Transverse colon (tissue), 4 donors: ENCODE measurements around the gene RARB.

Experiments
- POLR2AphosphoS5 ChIP-seq, 3 donors: sonication (generic); formaldehyde crosslinking; IDR thresholded peaks; one replicate each; pipeline ENCODE4 v1.6.1; 2016; ENCODE audit warnings: antibody characterized with exemption in 3 of 3
- TF ChIP-seq, protein P1 (sequence below), 5 experiments: fragments of 200-600 bp in 3 of 5; fragments of 450-650 bp in 2 of 5; sonication (generic) in 3 of 5; IDR thresholded peaks; 1 replicate in 2 of 5; 2 replicates in 3 of 5; pipeline ENCODE4 v1.5.1; 2016 to 2017; ENCODE audit warnings: antibody characterized with exemption in 5 of 5, inconsistent platforms in 3 of 5, mild to moderate bottlenecking in 2 of 5, moderate library complexity in 1 of 5

GRCh38 chr3:25572919-25573385 is 144.9 kb downstream of the RARB start:
- TF ChIP-seq, protein P1, sequence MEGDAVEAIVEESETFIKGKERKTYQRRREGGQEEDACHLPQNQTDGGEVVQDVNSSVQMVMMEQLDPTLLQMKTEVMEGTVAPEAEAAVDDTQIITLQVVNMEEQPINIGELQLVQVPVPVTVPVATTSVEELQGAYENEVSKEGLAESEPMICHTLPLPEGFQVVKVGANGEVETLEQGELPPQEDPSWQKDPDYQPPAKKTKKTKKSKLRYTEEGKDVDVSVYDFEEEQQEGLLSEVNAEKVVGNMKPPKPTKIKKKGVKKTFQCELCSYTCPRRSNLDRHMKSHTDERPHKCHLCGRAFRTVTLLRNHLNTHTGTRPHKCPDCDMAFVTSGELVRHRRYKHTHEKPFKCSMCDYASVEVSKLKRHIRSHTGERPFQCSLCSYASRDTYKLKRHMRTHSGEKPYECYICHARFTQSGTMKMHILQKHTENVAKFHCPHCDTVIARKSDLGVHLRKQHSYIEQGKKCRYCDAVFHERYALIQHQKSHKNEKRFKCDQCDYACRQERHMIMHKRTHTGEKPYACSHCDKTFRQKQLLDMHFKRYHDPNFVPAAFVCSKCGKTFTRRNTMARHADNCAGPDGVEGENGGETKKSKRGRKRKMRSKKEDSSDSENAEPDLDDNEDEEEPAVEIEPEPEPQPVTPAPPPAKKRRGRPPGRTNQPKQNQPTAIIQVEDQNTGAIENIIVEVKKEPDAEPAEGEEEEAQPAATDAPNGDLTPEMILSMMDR (IDR thresholded peaks at IDR 0.05): no peak
- TF ChIP-seq POLR2AphosphoS5 (IDR thresholded peaks at IDR 0.05): no peak
